NCI-H82 (cell line): ENCODE data around the gene DRAM2.
A peak's percentile ranks its signal among the peaks of the same experiment; 100 is the strongest.

Experiments used
- DNase-seq: peaks from one replicate; lab custom pipeline; 2025; lab: John Stamatoyannopoulos, UW

Gene DRAM2

GRCh38 chr1:111139956-111140679, at the start of gene DRAM2, which contains the start of gene CEPT1:
DRAM2 (minus strand) TSS chr1:111140093; CDS start chr1:111131554, 8,539 bp downstream.
CEPT1 (plus strand) TSS chr1:111140223; CDS start chr1:111147715, 7,492 bp downstream.
- DNase-seq: peak; percentile 97

- no peak for DNase-seq
Measured at GRCh38 chr1:111184663-111185062, 44.8 kb upstream of the DRAM2 start.

GRCh38 chr1:111183308-111184069, 43.6 kb upstream of the DRAM2 start:
- no peak for DNase-seq

- DNase-seq: no peak
Measured at GRCh38 chr1:111182052-111182451, 42.2 kb upstream of the DRAM2 start.

- DNase-seq: no peak
Measured at GRCh38 chr1:111179968-111180533, 40.2 kb upstream of the DRAM2 start.

GRCh38 chr1:111176678-111177077, 36.8 kb upstream of the DRAM2 start:
- no peak for DNase-seq

GRCh38 chr1:111175349-111175748, 35.5 kb upstream of the DRAM2 start:
- DNase-seq: no peak

- DNase-seq: no peak
Measured at GRCh38 chr1:111174070-111174469, 34.2 kb upstream of the DRAM2 start.

- no peak for DNase-seq
Measured at GRCh38 chr1:111172463-111172862, 32.6 kb upstream of the DRAM2 start.

GRCh38 chr1:111164151-111164550, 24.3 kb upstream of the DRAM2 start:
- no peak for DNase-seq

- no peak for DNase-seq
Measured at GRCh38 chr1:111163363-111163762, 23.5 kb upstream of the DRAM2 start.

GRCh38 chr1:111162488-111162880, 22.6 kb upstream of the DRAM2 start:
- no peak for DNase-seq

GRCh38 chr1:111161843-111162487, 22.1 kb upstream of the DRAM2 start:
- no peak for DNase-seq

GRCh38 chr1:111157431-111157830, 17.5 kb upstream of the DRAM2 start:
- no peak for DNase-seq

GRCh38 chr1:111154021-111154999, 14.4 kb upstream of the DRAM2 start:
- no peak for DNase-seq

- DNase-seq: no peak
Measured at GRCh38 chr1:111151838-111152237, 11.9 kb upstream of the DRAM2 start.

GRCh38 chr1:111148376-111148881, 8.5 kb upstream of the DRAM2 start:
- DNase-seq: no peak

GRCh38 chr1:111147948-111148347, 8.1 kb upstream of the DRAM2 start:
- DNase-seq: no peak

GRCh38 chr1:111145963-111146768, 6.3 kb upstream of the DRAM2 start:
- DNase-seq: no peak

- DNase-seq: no peak
Measured at GRCh38 chr1:111145542-111145941, 5.6 kb upstream of the DRAM2 start.
